ENCODE data around the gene ZNF367. TPM values are rescaled to one million over a fixed set of nuclear protein-coding genes. Genes with fewer than 3 reads are reported as not detected.
"Not testable (repeated sequence)": the region's sequence is repeated elsewhere in the genome, so short reads cannot be mapped to it uniquely, and the experiment has no call there.

Gene ZNF367
- polyA plus RNA-seq, 1 donor (not counting 4 experiments of a cell fraction or from before 2014, with no cell fraction given), result 2.2 TPM

DNA sequence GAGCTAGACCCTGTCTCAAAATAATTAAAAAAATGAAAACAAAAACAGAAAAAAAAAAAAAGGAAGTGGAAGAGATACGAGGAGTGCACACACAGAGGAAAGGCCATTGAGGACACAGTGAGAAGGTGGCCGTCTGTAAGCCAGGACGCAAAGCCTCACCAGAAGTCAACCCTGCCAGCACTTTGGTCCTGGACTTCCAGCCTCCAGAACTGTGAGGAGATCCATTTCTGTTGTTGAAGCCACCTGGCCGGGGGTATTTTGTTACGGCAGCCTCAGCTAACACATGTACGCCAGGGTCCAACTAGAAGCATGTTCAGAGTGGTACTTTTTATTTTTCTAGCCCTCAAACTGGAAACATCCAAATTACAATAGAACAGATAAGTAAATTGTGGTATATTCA is 56.5 kb downstream of the ZNF367 start:
- no peaks in the 10 kb centered on the region for H3K4me1 ChIP-seq (ENCODE audit: control insufficient read depth, extremely low read depth, insufficient read depth, low read length)
- H2AFZ ChIP-seq (ENCODE audit: control insufficient read depth, low read length), result no peak overlapping the region
- H3K36me3 ChIP-seq (ENCODE audit: control insufficient read depth in 2 of 2, extremely low read depth in 1 of 2, insufficient read depth in 2 of 2, low read length in 2 of 2), result peaks cover 0 to 2% of the 10 kb centered on the region in 2 experiments
- H3K79me2 ChIP-seq (ENCODE audit: control insufficient read depth, insufficient read depth, low read length), result no peaks in the 10 kb centered on the region
- TF ChIP-seq, protein P1, sequence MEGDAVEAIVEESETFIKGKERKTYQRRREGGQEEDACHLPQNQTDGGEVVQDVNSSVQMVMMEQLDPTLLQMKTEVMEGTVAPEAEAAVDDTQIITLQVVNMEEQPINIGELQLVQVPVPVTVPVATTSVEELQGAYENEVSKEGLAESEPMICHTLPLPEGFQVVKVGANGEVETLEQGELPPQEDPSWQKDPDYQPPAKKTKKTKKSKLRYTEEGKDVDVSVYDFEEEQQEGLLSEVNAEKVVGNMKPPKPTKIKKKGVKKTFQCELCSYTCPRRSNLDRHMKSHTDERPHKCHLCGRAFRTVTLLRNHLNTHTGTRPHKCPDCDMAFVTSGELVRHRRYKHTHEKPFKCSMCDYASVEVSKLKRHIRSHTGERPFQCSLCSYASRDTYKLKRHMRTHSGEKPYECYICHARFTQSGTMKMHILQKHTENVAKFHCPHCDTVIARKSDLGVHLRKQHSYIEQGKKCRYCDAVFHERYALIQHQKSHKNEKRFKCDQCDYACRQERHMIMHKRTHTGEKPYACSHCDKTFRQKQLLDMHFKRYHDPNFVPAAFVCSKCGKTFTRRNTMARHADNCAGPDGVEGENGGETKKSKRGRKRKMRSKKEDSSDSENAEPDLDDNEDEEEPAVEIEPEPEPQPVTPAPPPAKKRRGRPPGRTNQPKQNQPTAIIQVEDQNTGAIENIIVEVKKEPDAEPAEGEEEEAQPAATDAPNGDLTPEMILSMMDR (optimal IDR thresholded peaks at IDR 0.05 in 1 of 3, IDR thresholded peaks at IDR 0.05 in 1 of 3, conservative IDR thresholded peaks at IDR 0.05 in 1 of 3; ENCODE audit: extremely low read depth in 1 of 3, insufficient read depth in 2 of 3, low read length in 3 of 3), result no peak
- no peak for TF ChIP-seq EZH2 (IDR thresholded peaks at IDR 0.05; ENCODE audit: low read length)
- H3K9me3 ChIP-seq (ENCODE audit: control insufficient read depth, low read depth, low read length), result no peaks in the 10 kb centered on the region
- no peak for DNase-seq (ENCODE audit: low read depth, low spot score)
- H3K27ac ChIP-seq (ENCODE audit: control insufficient read depth, insufficient read depth, low read length), result no peak overlapping the region
- no peak overlapping the region for H3K4me3 ChIP-seq (ENCODE audit: control insufficient read depth in 2 of 3, extremely low read depth in 1 of 3, insufficient read depth in 2 of 3, low read depth in 1 of 3, low read length in 3 of 3)
- H3K27me3 ChIP-seq (ENCODE audit: control insufficient read depth, extremely low read depth, insufficient read depth, low read length), result no peaks in the 10 kb centered on the region
- H3K4me2 ChIP-seq (ENCODE audit: control insufficient read depth, extremely low read depth, insufficient read depth, low read depth, low read length), result no peak overlapping the region
- no peaks in the 10 kb centered on the region for H3K9me1 ChIP-seq (ENCODE audit: control insufficient read depth, extremely low read depth, insufficient read depth, low read length)
- H4K20me1 ChIP-seq (ENCODE audit: control insufficient read depth, extremely low read depth, insufficient read depth, low read length), result no peaks in the 10 kb centered on the region
- FAIRE-seq, result no peak
- no peak overlapping the region for H3K9ac ChIP-seq (ENCODE audit: control insufficient read depth, extremely low read depth, insufficient read depth, low read length)
- dilution Hi-C loops (cut with MboI; ENCODE audit: extremely low pct_ligation_motif_present, low sequenced_read_pairs), result no loop called here

DNA sequence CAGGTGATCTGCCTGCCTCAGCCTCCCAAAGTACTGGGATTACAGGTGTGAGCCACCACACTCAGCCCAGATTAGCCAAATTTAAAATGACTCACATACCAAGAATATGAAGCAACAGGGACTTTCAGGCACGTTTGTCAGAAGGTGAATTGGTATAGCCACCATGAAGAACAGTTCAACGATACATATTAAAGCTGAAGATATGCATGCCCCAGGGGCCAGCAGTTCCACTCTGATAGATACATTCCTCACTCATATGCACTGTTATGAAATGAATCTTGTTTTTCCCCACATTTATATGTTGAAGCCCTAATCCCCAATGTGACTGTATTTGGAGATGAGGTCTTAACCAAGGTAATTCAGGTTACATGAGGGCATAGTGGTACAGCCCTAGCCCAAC is 57.2 kb downstream of the ZNF367 start:
- Histone ChIP-seq H3K9ac (ENCODE audit: control insufficient read depth, extremely low read depth, insufficient read depth, low read length) (no peak overlapping the region), H2AFZ (ENCODE audit: control insufficient read depth, low read length) (no peak overlapping the region), H3K4me3 (ENCODE audit: control insufficient read depth in 2 of 3, extremely low read depth in 1 of 3, insufficient read depth in 2 of 3, low read depth in 1 of 3, low read length in 3 of 3) (no peak overlapping the region), H3K36me3 (ENCODE audit: control insufficient read depth in 2 of 2, extremely low read depth in 1 of 2, insufficient read depth in 2 of 2, low read length in 2 of 2) (peaks cover 0 to 2% of the 10 kb centered on the region in 2 experiments), H3K79me2 (ENCODE audit: control insufficient read depth, insufficient read depth, low read length) (no peaks in the 10 kb centered on the region), H4K20me1 (ENCODE audit: control insufficient read depth, extremely low read depth, insufficient read depth, low read length) (no peaks in the 10 kb centered on the region), H3K4me2 (ENCODE audit: control insufficient read depth, extremely low read depth, insufficient read depth, low read depth, low read length) (no peak overlapping the region), H3K27me3 (ENCODE audit: control insufficient read depth, extremely low read depth, insufficient read depth, low read length) (no peaks in the 10 kb centered on the region), H3K9me1 (ENCODE audit: control insufficient read depth, extremely low read depth, insufficient read depth, low read length) (no peaks in the 10 kb centered on the region), H3K9me3 (ENCODE audit: control insufficient read depth, low read depth, low read length) (no peaks in the 10 kb centered on the region), H3K4me1 (ENCODE audit: control insufficient read depth, extremely low read depth, insufficient read depth, low read length) (no peaks in the 10 kb centered on the region), H3K27ac (ENCODE audit: control insufficient read depth, insufficient read depth, low read length) (no peak overlapping the region)
- DNase-seq (ENCODE audit: low read depth, low spot score), result no peak
- FAIRE-seq, result no peak
- dilution Hi-C loops (cut with MboI; ENCODE audit: extremely low pct_ligation_motif_present, low sequenced_read_pairs), result no loop called here
- TF ChIP-seq, protein P1 (optimal IDR thresholded peaks at IDR 0.05 in 1 of 3, IDR thresholded peaks at IDR 0.05 in 1 of 3, conservative IDR thresholded peaks at IDR 0.05 in 1 of 3; ENCODE audit: extremely low read depth in 1 of 3, insufficient read depth in 2 of 3, low read length in 3 of 3), result no peak
- TF ChIP-seq EZH2 (IDR thresholded peaks at IDR 0.05; ENCODE audit: low read length), result no peak

GRCh38 chr9:96360523-96360922 is 57.6 kb downstream of the ZNF367 start:
- H3K27me3 ChIP-seq (ENCODE audit: control insufficient read depth, extremely low read depth, insufficient read depth, low read length); H3K9me3 ChIP-seq (ENCODE audit: control insufficient read depth, low read depth, low read length); H2AFZ ChIP-seq (ENCODE audit: control insufficient read depth, low read length); H3K9ac ChIP-seq (ENCODE audit: control insufficient read depth, extremely low read depth, insufficient read depth, low read length); FAIRE-seq; H4K20me1 ChIP-seq (ENCODE audit: control insufficient read depth, extremely low read depth, insufficient read depth, low read length); H3K4me3 ChIP-seq (ENCODE audit: control insufficient read depth in 2 of 3, extremely low read depth in 1 of 3, insufficient read depth in 2 of 3, low read depth in 1 of 3, low read length in 3 of 3); DNase-seq (ENCODE audit: low read depth, low spot score); H3K4me2 ChIP-seq (ENCODE audit: control insufficient read depth, extremely low read depth, insufficient read depth, low read depth, low read length); dilution Hi-C loops (cut with MboI; ENCODE audit: extremely low pct_ligation_motif_present, low sequenced_read_pairs); H3K79me2 ChIP-seq (ENCODE audit: control insufficient read depth, insufficient read depth, low read length); H3K36me3 ChIP-seq (ENCODE audit: control insufficient read depth in 2 of 2, extremely low read depth in 1 of 2, insufficient read depth in 2 of 2, low read length in 2 of 2); H3K27ac ChIP-seq (ENCODE audit: control insufficient read depth, insufficient read depth, low read length); H3K4me1 ChIP-seq (ENCODE audit: control insufficient read depth, extremely low read depth, insufficient read depth, low read length); H3K9me1 ChIP-seq (ENCODE audit: control insufficient read depth, extremely low read depth, insufficient read depth, low read length): not testable (repeated sequence)

All from keratinocyte (primary cell).